Smooth muscle cell of bladder (primary cell): ENCODE measurements around the gene HCLS1. TPM values are rescaled to one million over a fixed set of nuclear protein-coding genes. Genes with fewer than 3 reads are reported as not detected.

Experiments used
- total RNA-seq: library from RNA; depleted of rRNA; stranded (reverse); fragments of >200 nt; gene quantifications from 2 replicates; pipeline ENCODE4 v1.2.3, GENCODE V29; 2014

Gene HCLS1
- total RNA-seq = 7.1 and 7.2 TPM in 2 replicates

GRCh38 chr3:121660356-121661171, at the start of gene HCLS1:
Gene HCLS1 (minus strand): TSS chr3:121660903. CDS start chr3:121658347, 2,556 bp downstream.

GRCh38 chr3:121592856-121593702, 67.6 kb downstream of the HCLS1 start, which contains the start of gene FBXO40:
Gene FBXO40 (plus strand): TSS chr3:121593379. CDS start chr3:121620576, 27,197 bp downstream.

Other genes starting within 250 kb of the HCLS1 start
- 1.8 and 2.4 TPM in 2 replicates for gene POLQ, start 114.9 kb downstream of the HCLS1 start, total RNA-seq
- not detected in 2 replicates for gene ARGFX, start 93.0 kb downstream of the HCLS1 start, total RNA-seq
- gene FBXO40, start 67.5 kb downstream of the HCLS1 start, total RNA-seq = not detected in 2 replicates
- 55.3 and 60.3 TPM in 2 replicates for gene GOLGB1, start 88.8 kb upstream of the HCLS1 start, total RNA-seq
- gene IQCB1, start 174.2 kb upstream of the HCLS1 start, total RNA-seq = 11.7 and 13.7 TPM in 2 replicates
- 2.4 and 3.1 TPM in 2 replicates for gene EAF2, start 174.3 kb upstream of the HCLS1 start, total RNA-seq
- gene SLC15A2, start 233.5 kb upstream of the HCLS1 start, total RNA-seq = 0.14 and 0.37 TPM in 2 replicates